Muscle layer of colon (tissue), 2 donors: Measurements from ENCODE around the gene ATP6V1A.
A peak's percentile ranks its signal among the peaks of the same experiment; 100 is the strongest.

ENCODE experiments used
- H3K27ac ChIP-seq: one replicate; pipeline ENCODE4 v1.7.0; 2013; ENCODE audit warnings: low read depth, mild to moderate bottlenecking, low read length, moderate library complexity
- H3K27me3 ChIP-seq, 2 donors: one replicate each; pipeline ENCODE4 v1.7.0; 2013; ENCODE audit warnings: low read length in 2 of 2, mild to moderate bottlenecking in 2 of 2; ENCODE audit not compliant: insufficient read depth in 2 of 2, control insufficient read depth in 1 of 2
- H3K36me3 ChIP-seq: one replicate; pipeline ENCODE4 v1.7.0; 2013; ENCODE audit warnings: mild to moderate bottlenecking, low read length; ENCODE audit not compliant: insufficient read depth
- H3K4me1 ChIP-seq: one replicate; pipeline ENCODE4 v1.7.0; 2013; ENCODE audit warnings: mild to moderate bottlenecking, low read length; ENCODE audit not compliant: insufficient read depth
- H3K4me3 ChIP-seq, 2 donors: one replicate each; pipeline ENCODE4 v1.7.0; 2013; ENCODE audit warnings: low read length in 2 of 2, low read depth in 1 of 2, mild to moderate bottlenecking in 1 of 2, moderate library complexity in 1 of 2
- H3K9ac ChIP-seq: one replicate; pipeline ENCODE4 v1.7.0; 2013; ENCODE audit warnings: low read length
- H3K9me3 ChIP-seq: one replicate; pipeline ENCODE4 v1.7.0; 2013; ENCODE audit warnings: mild to moderate bottlenecking, low read length
- donor health status: abdominal sarcoma.
- donor health status: Adenocarcinoma of cecum.

Gene ATP6V1A

DNA sequence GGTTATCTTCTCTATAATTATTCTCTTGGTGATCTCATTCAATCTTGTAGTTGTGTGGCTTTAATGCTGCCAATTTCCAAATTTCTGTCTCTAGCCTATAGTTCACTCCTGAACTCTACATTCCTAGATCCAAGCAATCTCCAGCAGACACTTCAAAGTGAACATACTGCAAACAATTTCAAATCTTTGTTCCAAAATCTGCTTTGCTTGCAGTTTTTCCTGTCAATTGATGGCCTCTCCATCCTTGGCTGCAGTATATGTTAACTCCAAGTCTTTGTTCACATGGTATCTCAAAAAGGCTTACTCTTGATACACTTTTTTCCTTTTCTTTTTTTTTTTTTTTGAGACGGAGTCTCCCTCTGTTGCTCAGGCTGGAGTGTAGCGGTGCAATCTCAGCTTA lies 18.2 kb upstream of the ATP6V1A start:
- Histone ChIP-seq H3K9ac (no peak overlapping the region), H3K27me3 (no peaks in the 10 kb centered on the region), H3K27ac (no peak overlapping the region), H3K36me3 (no peaks in the 10 kb centered on the region), H3K4me3 (no peak overlapping the region), H3K9me3 (no peaks in the 10 kb centered on the region), H3K4me1 (peaks cover 8% of the 10 kb centered on the region)

DNA sequence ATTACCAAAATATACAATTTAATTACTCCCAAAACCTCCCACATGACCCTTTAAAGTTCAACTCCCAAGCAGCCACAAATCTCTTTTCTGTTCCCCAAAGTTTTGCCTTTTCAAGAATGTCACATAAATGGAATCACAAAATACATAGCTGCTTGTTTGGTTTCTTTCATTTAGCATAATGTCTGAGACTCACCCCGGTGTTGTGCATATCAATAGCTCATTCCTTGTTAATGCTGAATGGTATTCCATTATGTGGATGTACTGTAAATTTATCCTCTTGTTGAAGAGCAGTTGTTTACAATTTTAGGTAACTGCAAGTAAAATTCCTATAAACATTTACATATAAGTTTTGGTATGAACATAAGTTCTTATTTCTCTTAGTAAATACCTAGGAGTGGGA lies 16.3 kb upstream of the ATP6V1A start:
- Histone ChIP-seq H3K27me3 (no peaks in the 10 kb centered on the region), H3K9me3 (no peaks in the 10 kb centered on the region), H3K9ac (no peak overlapping the region), H3K4me1 (peaks cover 8% of the 10 kb centered on the region), H3K36me3 (no peaks in the 10 kb centered on the region), H3K27ac (no peak overlapping the region), H3K4me3 (no peak overlapping the region)

DNA sequence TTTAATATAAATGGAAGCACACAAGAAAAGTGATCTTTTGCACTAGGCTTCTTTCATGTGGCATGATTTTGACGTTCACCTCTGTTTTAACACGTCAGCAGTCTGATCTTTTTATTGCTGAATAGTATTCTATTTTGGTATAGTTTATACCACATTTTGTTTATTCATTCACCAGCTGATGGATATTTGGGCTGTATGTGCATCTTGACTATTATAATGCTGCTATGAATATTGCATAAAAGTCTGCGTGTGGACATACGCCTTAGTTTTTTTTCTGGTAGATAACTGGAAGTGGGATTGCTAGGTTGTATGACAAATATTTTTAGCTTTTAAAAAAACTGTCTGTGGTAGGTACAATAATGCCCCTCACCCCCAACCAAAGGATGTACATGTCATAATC lies 15.1 kb upstream of the ATP6V1A start:
- peaks cover 14% of the 10 kb centered on the region for H3K4me1 ChIP-seq
- H3K9me3 ChIP-seq, result no peaks in the 10 kb centered on the region
- H3K27ac ChIP-seq, result no peak overlapping the region
- no peaks in the 10 kb centered on the region for H3K36me3 ChIP-seq
- no peak overlapping the region for H3K9ac ChIP-seq
- H3K27me3 ChIP-seq, result no peaks in the 10 kb centered on the region
- no peak overlapping the region for H3K4me3 ChIP-seq

DNA sequence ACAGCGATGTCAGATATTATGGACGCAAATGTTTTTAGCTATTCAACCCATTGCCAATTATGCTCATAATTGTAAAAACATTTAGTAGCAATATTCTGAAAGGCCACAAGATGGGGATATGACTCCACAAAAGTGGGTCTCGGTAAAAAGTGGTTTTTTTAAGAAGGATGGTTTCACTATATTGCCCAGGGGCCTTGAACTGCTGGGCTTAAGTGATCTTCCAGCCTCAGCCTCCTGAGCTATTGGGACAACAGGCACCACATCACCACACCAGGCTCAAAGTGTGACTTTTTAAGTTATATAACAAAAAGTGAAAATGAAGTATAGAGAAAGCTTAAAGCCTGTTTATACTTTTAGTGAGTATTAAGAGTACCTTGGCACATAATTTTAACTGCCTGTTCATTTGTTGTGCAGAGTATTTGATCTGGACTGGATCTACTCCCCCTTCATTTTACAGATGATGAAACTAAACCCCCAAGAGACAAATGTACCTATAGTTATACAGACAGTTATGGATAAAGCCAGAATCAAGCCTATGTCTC lies 10.2 kb upstream of the ATP6V1A start:
- Histone ChIP-seq H3K36me3 (no peaks in the 10 kb centered on the region), H3K27ac (no peak overlapping the region), H3K9ac (peak overlapping the region; percentile 25), H3K9me3 (no peaks in the 10 kb centered on the region), H3K27me3 (no peaks in the 10 kb centered on the region), H3K4me1 (peaks cover 42% of the 10 kb centered on the region), H3K4me3 (peak overlapping the region; percentile 2 to 10)

DNA sequence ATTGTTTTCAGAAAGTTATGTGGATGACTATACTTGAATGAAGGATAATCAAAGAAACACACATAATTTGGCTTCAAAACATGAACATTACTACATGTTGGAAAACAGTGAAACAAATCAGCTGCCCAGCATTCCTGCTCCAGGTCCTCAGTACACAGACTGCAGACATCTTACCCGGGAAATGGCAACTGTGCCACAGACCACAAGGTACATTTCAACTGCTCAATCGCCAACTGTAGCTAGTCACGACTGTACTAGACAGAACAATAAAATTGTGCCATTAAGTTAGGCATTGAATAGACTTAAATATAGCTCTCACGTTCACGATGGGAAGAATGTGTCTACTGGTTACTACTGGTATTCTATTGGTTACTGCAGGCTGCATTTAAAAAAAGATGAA lies 5.7 kb upstream of the ATP6V1A start:
- no peaks in the 10 kb centered on the region for H3K27me3 ChIP-seq

DNA sequence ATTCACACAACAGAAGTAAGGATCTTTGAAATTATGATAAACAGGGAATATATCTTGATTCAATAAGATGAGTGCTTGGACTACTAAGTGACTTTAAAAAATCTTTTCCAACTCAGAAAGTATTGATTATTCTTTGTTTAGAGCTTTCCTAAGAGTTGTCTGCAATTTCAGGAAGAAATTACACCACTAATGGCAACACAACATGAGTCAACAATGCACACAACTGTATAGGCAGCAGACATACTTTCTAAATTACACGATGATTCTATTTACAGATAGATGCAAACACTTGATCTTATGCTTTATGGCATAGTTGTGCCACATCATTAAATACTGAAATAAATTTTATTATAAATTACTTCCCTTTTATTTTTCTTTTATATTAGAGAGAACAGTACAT lies 5.2 kb upstream of the ATP6V1A start:
- no peaks in the 10 kb centered on the region for H3K9me3 ChIP-seq
- no peaks in the 10 kb centered on the region for H3K36me3 ChIP-seq
- no peak overlapping the region for H3K27ac ChIP-seq
- H3K27me3 ChIP-seq, result no peaks in the 10 kb centered on the region
- peaks cover 57% of the 10 kb centered on the region for H3K4me1 ChIP-seq
- H3K9ac ChIP-seq, result no peak overlapping the region
- H3K4me3 ChIP-seq, result no peak overlapping the region

More for the DNA sequence above, 5.7 kb upstream of the ATP6V1A start:
- no peak overlapping the region for H3K4me3 ChIP-seq
- H3K9ac ChIP-seq, result no peak overlapping the region
- H3K27ac ChIP-seq, result no peak overlapping the region
- H3K36me3 ChIP-seq, result no peaks in the 10 kb centered on the region
- no peaks in the 10 kb centered on the region for H3K9me3 ChIP-seq
- H3K4me1 ChIP-seq, result peaks cover 62% of the 10 kb centered on the region

DNA sequence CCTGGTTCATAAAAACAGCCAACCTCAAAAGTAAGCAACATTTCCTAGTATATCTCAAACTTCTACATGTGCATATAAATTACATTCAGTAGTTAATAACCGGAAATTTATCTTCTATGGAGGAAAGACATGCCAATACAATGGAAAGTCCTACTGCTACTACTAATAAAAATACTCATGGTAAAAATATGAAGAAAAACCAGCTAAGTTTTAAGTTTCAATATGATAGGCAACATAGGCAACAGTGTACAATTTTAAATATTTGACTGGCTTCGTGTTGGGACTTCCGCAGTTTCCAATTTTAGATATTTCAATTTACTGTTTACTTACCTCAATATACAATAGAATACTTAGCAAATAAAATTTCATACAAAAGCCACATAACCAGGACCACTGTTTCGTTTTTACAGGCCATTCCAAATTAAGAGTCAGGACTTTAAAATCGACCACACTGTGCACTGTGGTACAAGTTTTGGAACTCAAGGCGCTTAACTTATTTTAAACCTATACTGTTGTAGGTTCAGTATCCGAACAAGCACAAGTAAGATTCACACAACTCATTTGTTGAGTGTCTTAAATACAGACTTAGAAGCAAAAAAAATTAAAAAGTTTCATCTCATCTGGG lies 3.7 kb upstream of the ATP6V1A start:
- Histone ChIP-seq H3K4me1 (peaks cover 55% of the 10 kb centered on the region), H3K27ac (no peak overlapping the region), H3K4me3 (no peak overlapping the region), H3K27me3 (no peaks in the 10 kb centered on the region), H3K9me3 (no peaks in the 10 kb centered on the region), H3K9ac (no peak overlapping the region), H3K36me3 (no peaks in the 10 kb centered on the region)

DNA sequence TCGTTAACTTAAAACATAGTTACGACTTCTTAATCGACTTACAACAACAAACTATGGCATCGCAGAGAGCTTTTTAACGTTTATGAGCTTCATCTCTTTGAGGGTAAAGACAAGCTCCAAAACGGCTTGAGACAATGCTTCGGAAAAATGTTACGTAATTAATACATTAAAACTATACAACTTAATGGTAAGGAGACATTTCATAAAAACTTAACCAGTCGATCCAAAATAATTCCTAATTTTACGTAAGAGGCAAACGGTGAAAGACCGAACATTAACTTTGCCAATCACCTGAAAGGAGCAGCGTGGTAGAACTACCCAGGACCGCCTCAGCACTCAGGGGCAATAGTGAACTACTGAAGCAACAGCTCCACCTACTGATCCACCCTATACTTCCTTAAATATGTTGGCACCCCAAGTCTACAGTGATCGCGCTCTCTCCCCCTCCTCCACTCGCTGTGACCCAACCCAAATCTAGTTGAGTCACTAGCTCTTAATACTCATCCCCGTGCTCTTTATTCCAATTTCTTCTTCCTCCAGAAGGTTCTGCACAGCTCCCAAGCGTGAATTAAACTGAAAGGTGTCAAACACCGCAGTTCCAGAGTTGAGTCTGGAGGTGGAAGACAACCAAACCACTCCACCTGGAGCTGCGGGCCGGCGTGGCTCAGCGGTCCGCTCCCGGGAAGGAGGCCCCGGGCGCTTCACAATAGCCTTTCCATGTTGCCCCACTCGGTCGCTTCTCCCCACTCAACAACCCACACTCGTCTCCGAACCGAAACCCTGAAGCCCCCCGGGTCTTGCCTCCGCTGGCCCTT lies 1.7 kb upstream of the ATP6V1A start:
- Histone ChIP-seq H3K4me1 (peaks cover 56% of the 10 kb centered on the region), H3K4me3 (peak overlapping the region; percentile 87 to 96)

DNA sequence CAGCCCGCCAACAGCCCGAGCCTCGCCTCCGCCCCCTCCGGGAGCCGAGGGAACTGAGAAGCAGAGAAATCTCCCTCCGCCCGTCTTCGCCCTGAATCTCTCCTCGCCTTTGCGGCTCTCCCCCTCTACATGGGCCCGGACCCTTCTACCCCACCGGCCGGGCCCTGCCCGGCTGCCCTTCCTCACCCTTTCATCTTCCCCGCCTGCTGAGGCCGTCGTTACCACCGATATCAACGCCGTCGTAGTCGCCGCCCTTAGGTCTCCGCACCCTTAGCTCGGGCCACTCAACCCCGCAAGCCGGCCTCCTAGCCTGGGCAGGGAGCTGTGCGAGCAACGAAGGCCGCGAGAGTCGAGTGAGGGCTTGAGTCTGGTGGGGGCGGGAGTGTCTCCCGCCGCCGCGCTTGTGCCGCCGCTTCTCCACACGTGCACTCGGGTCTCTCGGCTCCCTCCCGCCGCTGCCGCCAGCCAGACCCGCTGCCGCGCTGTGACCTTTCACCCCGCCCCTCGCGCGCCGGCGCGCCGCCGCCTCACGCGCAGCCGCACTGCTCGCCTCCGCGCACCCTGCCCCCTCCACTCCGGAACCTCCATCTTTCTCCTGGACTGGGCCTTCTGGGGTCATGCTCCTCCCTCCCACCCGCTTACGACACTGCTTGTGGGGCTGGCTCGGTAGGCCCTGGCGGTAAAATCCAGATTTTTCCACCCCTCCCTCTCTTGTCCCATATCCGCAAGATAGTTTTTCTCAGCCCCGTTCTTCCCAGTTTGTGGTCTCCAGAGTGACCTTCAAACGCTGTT lies 883 bp upstream of the ATP6V1A start, which contains the start of gene NAA50:
NAA50 (minus strand) TSS at position 494 of the 792 bp plus-strand sequence; CDS start at position 194, 300 bp downstream.
- peaks cover 53% of the 10 kb centered on the region for H3K4me1 ChIP-seq
- H3K9ac ChIP-seq, result peak within 1 kb of the TSS; percentile 98
- H3K27ac ChIP-seq, result peak within 1 kb of the TSS; percentile 97
- no peaks in the 10 kb centered on the region for H3K27me3 ChIP-seq
- H3K36me3 ChIP-seq, result no peaks in the 10 kb centered on the region
- H3K9me3 ChIP-seq, result no peaks in the 10 kb centered on the region
- peak within 1 kb of the TSS; percentile 87 to 99 for H3K4me3 ChIP-seq

More for the DNA sequence above, 1.7 kb upstream of the ATP6V1A start:
- no peaks in the 10 kb centered on the region for H3K36me3 ChIP-seq
- peak overlapping the region; percentile 98 for H3K9ac ChIP-seq
- H3K27ac ChIP-seq, result peak overlapping the region; percentile 97
- H3K9me3 ChIP-seq, result no peaks in the 10 kb centered on the region
- no peaks in the 10 kb centered on the region for H3K27me3 ChIP-seq

DNA sequence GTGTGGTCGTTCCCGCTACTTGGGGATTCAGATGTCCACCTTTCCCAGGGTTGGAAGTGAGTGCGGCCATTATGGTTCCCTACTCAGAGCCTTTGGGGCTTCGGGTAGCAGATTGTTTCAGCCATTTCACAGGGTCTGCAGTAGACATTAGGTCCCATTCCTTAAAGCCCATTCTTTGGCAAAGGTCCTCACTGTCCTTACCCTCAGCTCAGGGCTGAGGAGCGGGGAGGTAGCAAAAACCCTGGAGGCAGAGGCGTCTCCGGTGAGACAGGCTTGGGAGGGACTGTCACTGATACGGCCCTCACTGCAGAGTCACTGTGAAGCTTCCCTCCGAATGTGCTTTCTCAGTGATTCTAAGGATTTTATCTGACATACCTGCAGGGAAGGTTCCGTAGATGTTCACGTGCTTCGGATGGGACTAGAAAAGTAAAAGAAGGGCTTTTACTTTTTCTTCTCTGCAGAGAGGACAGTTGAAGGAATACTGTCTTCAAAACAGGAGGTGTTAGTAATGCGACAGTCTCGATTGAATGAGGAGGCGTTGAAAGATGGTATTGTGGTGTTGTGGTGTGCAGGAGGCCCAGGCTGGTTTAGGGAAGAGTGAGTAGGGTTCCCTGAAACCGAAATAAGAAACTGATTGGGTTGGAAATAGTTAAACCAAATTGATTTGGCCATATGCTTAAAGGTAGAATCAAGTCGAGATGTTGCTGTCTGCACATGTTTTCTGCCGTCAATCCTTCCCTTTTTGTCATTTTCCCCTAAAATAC lies 630 bp downstream of the ATP6V1A start:
- Histone ChIP-seq H3K27me3 (no peaks in the 10 kb centered on the region), H3K27ac (peak overlapping the region; percentile 97), H3K9me3 (no peaks in the 10 kb centered on the region), H3K4me1 (peaks cover 46% of the 10 kb centered on the region), H3K4me3 (peak overlapping the region; percentile 47 to 99), H3K36me3 (no peaks in the 10 kb centered on the region), H3K9ac (peak overlapping the region; percentile 94)
